Upper lobe of left lung (tissue), 4 donors: ENCODE data around the gene ITGA8.

Experiments used
- POLR2A ChIP-seq, 4 donors: fragments of 450-650 bp; IDR thresholded peaks; one replicate each; pipeline ENCODE4 v1.5.1; 2016 to 2017; ENCODE audit warnings: antibody characterized with exemption in 4 of 4, mild to moderate bottlenecking in 2 of 4
- POLR2AphosphoS5 ChIP-seq, 2 donors: sonication (generic); formaldehyde crosslinking; IDR thresholded peaks; one replicate each; pipeline ENCODE4 v1.5.1; 2017; ENCODE audit warnings: antibody characterized with exemption in 2 of 2
- TF ChIP-seq, protein P1 (sequence below), 6 experiments: fragments of 450-650 bp in 4 of 6; fragments of 200-600 bp in 2 of 6; sonication (generic) in 2 of 6; IDR thresholded peaks; one replicate each; pipeline ENCODE4 v1.5.1; 2016 to 2019; ENCODE audit warnings: antibody characterized with exemption in 6 of 6

DNA sequence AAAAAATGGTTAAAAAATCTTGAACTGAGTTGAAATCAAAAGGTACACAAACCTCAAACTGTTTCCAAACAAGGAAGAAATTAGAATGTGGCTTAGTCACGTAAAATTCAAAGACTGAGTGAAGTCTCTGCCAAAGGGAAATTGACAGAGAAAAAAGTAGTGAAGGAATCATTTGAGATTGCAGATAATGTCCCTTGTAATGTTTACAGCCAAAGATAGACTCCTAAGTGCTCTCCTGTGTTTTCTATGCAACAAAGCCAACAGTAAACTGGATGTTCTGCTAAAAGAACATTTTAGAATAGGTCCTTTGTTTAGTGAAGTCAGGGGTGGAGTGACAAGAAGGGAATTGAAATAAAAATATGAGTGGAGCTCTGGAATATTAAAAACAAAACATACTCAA is 117.9 kb downstream of the ITGA8 start:
- no peak for TF ChIP-seq POLR2A (IDR thresholded peaks at IDR 0.05)
- TF ChIP-seq POLR2AphosphoS5 (IDR thresholded peaks at IDR 0.05): no peak
- TF ChIP-seq, protein P1, sequence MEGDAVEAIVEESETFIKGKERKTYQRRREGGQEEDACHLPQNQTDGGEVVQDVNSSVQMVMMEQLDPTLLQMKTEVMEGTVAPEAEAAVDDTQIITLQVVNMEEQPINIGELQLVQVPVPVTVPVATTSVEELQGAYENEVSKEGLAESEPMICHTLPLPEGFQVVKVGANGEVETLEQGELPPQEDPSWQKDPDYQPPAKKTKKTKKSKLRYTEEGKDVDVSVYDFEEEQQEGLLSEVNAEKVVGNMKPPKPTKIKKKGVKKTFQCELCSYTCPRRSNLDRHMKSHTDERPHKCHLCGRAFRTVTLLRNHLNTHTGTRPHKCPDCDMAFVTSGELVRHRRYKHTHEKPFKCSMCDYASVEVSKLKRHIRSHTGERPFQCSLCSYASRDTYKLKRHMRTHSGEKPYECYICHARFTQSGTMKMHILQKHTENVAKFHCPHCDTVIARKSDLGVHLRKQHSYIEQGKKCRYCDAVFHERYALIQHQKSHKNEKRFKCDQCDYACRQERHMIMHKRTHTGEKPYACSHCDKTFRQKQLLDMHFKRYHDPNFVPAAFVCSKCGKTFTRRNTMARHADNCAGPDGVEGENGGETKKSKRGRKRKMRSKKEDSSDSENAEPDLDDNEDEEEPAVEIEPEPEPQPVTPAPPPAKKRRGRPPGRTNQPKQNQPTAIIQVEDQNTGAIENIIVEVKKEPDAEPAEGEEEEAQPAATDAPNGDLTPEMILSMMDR (IDR thresholded peaks at IDR 0.05): no peak
